GM23338 (cell line): ENCODE measurements around the gene SPATA25. TPM values are rescaled to one million over a fixed set of nuclear protein-coding genes. Genes with fewer than 3 reads are reported as not detected.

Source experiments
- ATAC-seq: fragments of 200-7000 bp; cut with Tn5 transposase; 3 replicates; pipeline ENCODE4 v1.9.1; 2020
- DNase-seq: peaks from one replicate; pipeline ENCODE4 v3.0.0-alpha.2; 2015; ENCODE audit warnings: low spot score
- H2AFZ ChIP-seq: fragments of 200-600 bp; sonication (generic); 2 replicates; pipeline ENCODE4 v1.8.0; 2016; ENCODE audit warnings: antibody characterized with exemption, mild to moderate bottlenecking, moderate library complexity
- H3F3A ChIP-seq: fragments of 200-600 bp; sonication (generic); replicated peaks from 2 replicates; pipeline ENCODE4 v1.8.0; 2017; ENCODE audit warnings: antibody characterized with exemption, mixed run types, low read depth
- H3K27ac ChIP-seq: fragments of 200-600 bp; sonication (generic); 2 replicates; pipeline ENCODE4 v1.6.1; 2016; ENCODE audit warnings: low read depth
- H3K27me3 ChIP-seq: fragments of 200-600 bp; sonication (generic); 2 replicates; pipeline ENCODE4 v1.8.0; 2016; ENCODE audit warnings: mild to moderate bottlenecking, mixed run types, moderate library complexity; ENCODE audit not compliant: insufficient read depth
- H3K36me3 ChIP-seq: fragments of 200-600 bp; sonication (generic); 2 replicates; pipeline ENCODE4 v1.8.0; 2016; ENCODE audit warnings: mild to moderate bottlenecking; ENCODE audit not compliant: insufficient read depth
- H3K4me1 ChIP-seq: fragments of 200-600 bp; sonication (generic); 2 replicates; pipeline ENCODE4 v1.8.0; 2016; ENCODE audit warnings: mild to moderate bottlenecking, moderate library complexity; ENCODE audit not compliant: insufficient read depth
- H3K4me2 ChIP-seq: fragments of 200-600 bp; sonication (generic); 2 replicates; pipeline ENCODE4 v1.7.1; 2017; ENCODE audit warnings: mixed run types
- H3K4me3 ChIP-seq: fragments of 200-600 bp; sonication (generic); 2 replicates; pipeline ENCODE4 v1.6.1; 2016; ENCODE audit warnings: mixed run types
- H3K79me2 ChIP-seq: fragments of 200-600 bp; sonication (generic); replicated peaks from 2 replicates; pipeline ENCODE4 v1.8.0; 2017; ENCODE audit warnings: mild to moderate bottlenecking; ENCODE audit not compliant: insufficient read depth
- H3K9me2 ChIP-seq: fragments of 200-600 bp; sonication (generic); 2 replicates; pipeline ENCODE4 v1.8.0; 2017; ENCODE audit not compliant: insufficient read depth
- H4K20me1 ChIP-seq: fragments of 200-600 bp; sonication (generic); replicated peaks from 2 replicates; pipeline ENCODE4 v1.8.0; 2017; ENCODE audit warnings: mild to moderate bottlenecking; ENCODE audit not compliant: insufficient read depth
- H3K27ac Mint-ChIP-seq: 2 replicates; pipeline ENCODE4 v1.8.0; 2020; ENCODE audit warnings: inconsistent platforms, mild to moderate bottlenecking, moderate library complexity, mixed read lengths
- H3K27me3 Mint-ChIP-seq: 3 replicates; pipeline ENCODE4 v1.8.0; 2022; ENCODE audit warnings: low read depth, mild to moderate bottlenecking, moderate library complexity, mixed read lengths, inconsistent platforms; ENCODE audit not compliant: insufficient read depth, poor library complexity
- H3K36me3 Mint-ChIP-seq: 3 replicates; pipeline ENCODE4 v1.8.0; 2021; ENCODE audit warnings: low read depth, mild to moderate bottlenecking, inconsistent platforms, moderate library complexity, mixed read lengths
- H3K4me1 Mint-ChIP-seq: 3 replicates; pipeline ENCODE4 v1.8.0; 2020; ENCODE audit warnings: mild to moderate bottlenecking, inconsistent platforms, mixed read lengths
- H3K4me3 Mint-ChIP-seq: 3 replicates; pipeline ENCODE4 v1.8.0; 2021; ENCODE audit warnings: moderate library complexity, mild to moderate bottlenecking, inconsistent platforms, mixed read lengths
- H3K9me3 Mint-ChIP-seq: 3 replicates; pipeline ENCODE4 v1.8.0; 2020; ENCODE audit warnings: moderate library complexity, mild to moderate bottlenecking, inconsistent platforms, mixed read lengths
- CREB1 ChIP-seq: fragments of 250-450 bp; sonication (Bioruptor Pico); IDR thresholded peaks from 2 replicates; pipeline ENCODE4 v1.5.0; 2020; ENCODE audit warnings: low read depth, mild to moderate bottlenecking, moderate library complexity
- EZH2 ChIP-seq: fragments of 200-600 bp; sonication (generic); IDR thresholded peaks from one replicate; pipeline ENCODE4 v1.8.0; 2017; ENCODE audit warnings: antibody characterized with exemption, mild to moderate bottlenecking, low read depth; ENCODE audit not compliant: unreplicated experiment
- EZH2phosphoT487 ChIP-seq: fragments of 200-600 bp; sonication (generic); IDR thresholded peaks from one replicate; pipeline ENCODE4 v1.8.1; 2018; ENCODE audit warnings: antibody characterized with exemption; ENCODE audit not compliant: unreplicated experiment
- JUNB ChIP-seq: IDR thresholded peaks from one replicate; pipeline ENCODE4 v1.6.1; 2016; ENCODE audit warnings: antibody characterized with exemption; ENCODE audit not compliant: unreplicated experiment
- NANOG ChIP-seq: IDR thresholded peaks from 2 replicates; pipeline ENCODE4 v1.6.1; 2016; ENCODE audit warnings: antibody characterized with exemption, borderline replicate concordance
- STAT1 ChIP-seq: IDR thresholded peaks from one replicate; pipeline ENCODE4 v1.6.1; 2016; ENCODE audit warnings: antibody characterized with exemption; ENCODE audit not compliant: unreplicated experiment
- ZNF114 ChIP-seq: fragments of 250-450 bp; sonication (Bioruptor Pico); IDR thresholded peaks from 2 replicates; pipeline ENCODE4 v1.5.0; 2020; ENCODE audit warnings: mild to moderate bottlenecking, moderate library complexity
- ZNF331 ChIP-seq: fragments of 250-450 bp; sonication (Bioruptor Pico); IDR thresholded peaks from 2 replicates; pipeline ENCODE4 v1.5.0; 2020; ENCODE audit warnings: low read depth, mild to moderate bottlenecking, moderate library complexity
- polyA plus RNA-seq: library from polyadenylated mRNA; unstranded; fragments of >200 nt; fragmentation: Nextera tagmentation; extraction: Ambion mirVana; gene quantifications from 2 replicates; pipeline ENCODE4 v1.2.1, GENCODE V29; 2016
- total RNA-seq: library from RNA; depleted of rRNA; stranded (reverse); fragments of >200 nt; shearing (Covaris generic); gene quantifications from 2 replicates; pipeline ENCODE4 v1.2.3, GENCODE V29; 2014
- TF ChIP-seq, protein P1 (sequence below), 2 experiments: fragments of 200-600 bp in 1 of 2; sonication (generic) in 1 of 2; conservative IDR thresholded peaks; 2 replicates each; pipeline versions ENCODE4 v1.5.1 to v1.6.1; 2016 to 2017; ENCODE audit warnings: antibody characterized with exemption in 2 of 2, low read depth in 2 of 2, mild to moderate bottlenecking in 2 of 2, moderate library complexity in 1 of 2
- TF ChIP-seq, protein P2 (sequence below): IDR thresholded peaks from one replicate; pipeline ENCODE4 v1.6.1; 2018; ENCODE audit warnings: antibody characterized with exemption; ENCODE audit not compliant: unreplicated experiment
- TF ChIP-seq, protein P3 (sequence below): IDR thresholded peaks from 2 replicates; pipeline ENCODE4 v1.6.1; 2016; ENCODE audit warnings: antibody characterized with exemption

The SPATA25 gene
- total and polyA plus RNA-seq, 2 experiments from 2014 or later, result 7.5 TPM; not detected in 1

DNA sequence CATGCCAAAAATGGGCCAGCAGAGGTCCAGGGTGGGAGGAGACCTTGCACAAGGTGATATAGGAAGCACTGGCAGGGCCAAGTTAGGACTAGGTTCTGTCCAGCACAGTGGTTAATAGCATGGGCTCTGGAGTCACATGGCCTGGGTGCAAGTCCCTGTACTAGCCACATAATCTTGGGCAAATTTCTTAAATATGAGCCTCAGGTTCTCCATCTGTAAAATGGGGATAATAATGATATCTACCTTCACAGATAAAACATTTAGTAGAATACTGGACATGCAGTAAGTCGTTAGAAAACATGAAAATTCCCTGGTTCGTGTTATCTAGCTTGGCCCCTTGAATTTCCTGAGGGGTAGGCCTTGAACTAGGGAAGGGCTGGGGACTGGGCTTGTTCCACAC is 9.9 kb upstream of the SPATA25 start:
- no peak for ATAC-seq
- H3K27ac Mint-ChIP-seq, result no peak overlapping the region
- Histone ChIP-seq H4K20me1 (no peaks in the 10 kb centered on the region; the same call in 1 of the 2 replicates), H3K4me1 (no peaks in the 10 kb centered on the region), H3K4me2 (no peak overlapping the region), H3K27me3 (no peaks in the 10 kb centered on the region), H2AFZ (no peak overlapping the region), H3K79me2 (no peaks in the 10 kb centered on the region), H3K4me3 (no peak overlapping the region), H3K36me3 (0 out of 2 replicates have a peak, but pooled peaks cover 7% of the 10 kb centered on the region), H3F3A (0 out of 2 replicates have a peak, but pooled peaks cover 6% of the 10 kb centered on the region), H3K9me2 (no peaks in the 10 kb centered on the region), H3K27ac (no peak overlapping the region)
- no peak for TF ChIP-seq NANOG
- no peak for TF ChIP-seq EZH2phosphoT487
- TF ChIP-seq ZNF114 (CRISPR knock-in tag), result no peak
- no peak for TF ChIP-seq ZNF331 (CRISPR knock-in tag)
- TF ChIP-seq, protein P1, sequence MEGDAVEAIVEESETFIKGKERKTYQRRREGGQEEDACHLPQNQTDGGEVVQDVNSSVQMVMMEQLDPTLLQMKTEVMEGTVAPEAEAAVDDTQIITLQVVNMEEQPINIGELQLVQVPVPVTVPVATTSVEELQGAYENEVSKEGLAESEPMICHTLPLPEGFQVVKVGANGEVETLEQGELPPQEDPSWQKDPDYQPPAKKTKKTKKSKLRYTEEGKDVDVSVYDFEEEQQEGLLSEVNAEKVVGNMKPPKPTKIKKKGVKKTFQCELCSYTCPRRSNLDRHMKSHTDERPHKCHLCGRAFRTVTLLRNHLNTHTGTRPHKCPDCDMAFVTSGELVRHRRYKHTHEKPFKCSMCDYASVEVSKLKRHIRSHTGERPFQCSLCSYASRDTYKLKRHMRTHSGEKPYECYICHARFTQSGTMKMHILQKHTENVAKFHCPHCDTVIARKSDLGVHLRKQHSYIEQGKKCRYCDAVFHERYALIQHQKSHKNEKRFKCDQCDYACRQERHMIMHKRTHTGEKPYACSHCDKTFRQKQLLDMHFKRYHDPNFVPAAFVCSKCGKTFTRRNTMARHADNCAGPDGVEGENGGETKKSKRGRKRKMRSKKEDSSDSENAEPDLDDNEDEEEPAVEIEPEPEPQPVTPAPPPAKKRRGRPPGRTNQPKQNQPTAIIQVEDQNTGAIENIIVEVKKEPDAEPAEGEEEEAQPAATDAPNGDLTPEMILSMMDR (conservative IDR thresholded peaks at IDR 0.05; ENCODE audit: low read depth in 2 of 2), result no peak
- H3K36me3 Mint-ChIP-seq, result peaks cover 59% of the 10 kb centered on the region
- H3K9me3 Mint-ChIP-seq, result no peaks in the 10 kb centered on the region
- DNase-seq, result no peak
- H3K4me1 Mint-ChIP-seq, result peaks cover 4% of the 10 kb centered on the region; the same call in 1 of the 3 replicates
- H3K27me3 Mint-ChIP-seq, result peaks cover 16% of the 10 kb centered on the region
- H3K4me3 Mint-ChIP-seq, result no peak overlapping the region

DNA sequence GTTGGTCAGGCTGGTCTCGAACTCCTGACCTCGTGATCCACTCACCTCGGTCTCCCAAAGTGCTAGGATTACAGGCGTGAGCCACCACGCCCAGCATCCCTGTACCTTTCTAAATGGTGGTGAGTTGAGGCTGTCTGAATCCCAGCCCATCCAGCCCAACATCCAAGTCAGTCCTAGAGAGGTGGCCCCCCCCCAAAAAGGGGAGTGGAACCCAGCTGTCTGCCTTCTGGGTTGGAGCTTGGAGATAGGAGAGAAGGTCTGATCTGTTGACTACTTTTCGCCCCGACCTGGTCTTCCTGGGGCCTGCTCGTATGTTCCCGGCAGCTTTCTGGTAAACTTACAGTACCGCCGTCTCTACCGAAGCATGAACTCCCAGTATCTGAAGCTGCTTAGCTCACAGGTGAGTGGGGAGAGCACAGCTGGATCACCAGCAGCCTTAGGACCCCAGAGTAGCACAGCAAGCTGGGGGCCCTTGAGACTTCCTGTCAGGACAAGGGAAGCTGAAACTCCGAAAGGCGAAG is 9.3 kb upstream of the SPATA25 start:
- no peaks in the 10 kb centered on the region for H3K9me3 Mint-ChIP-seq
- no peak overlapping the region for H3K4me3 Mint-ChIP-seq
- Histone ChIP-seq H3K79me2 (no peaks in the 10 kb centered on the region), H3K4me3 (no peak overlapping the region), H3K36me3 (0 out of 2 replicates have a peak, but pooled peaks cover 7% of the 10 kb centered on the region), H3K27me3 (no peaks in the 10 kb centered on the region), H3K9me2 (no peaks in the 10 kb centered on the region), H4K20me1 (no peaks in the 10 kb centered on the region; the same call in 1 of the 2 replicates), H3K4me1 (no peaks in the 10 kb centered on the region), H2AFZ (no peak overlapping the region), H3K4me2 (no peak overlapping the region), H3F3A (0 out of 2 replicates have a peak, but pooled peaks cover 6% of the 10 kb centered on the region), H3K27ac (no peak overlapping the region)
- ATAC-seq (no peak), DNase-seq (no peak)
- no peak overlapping the region for H3K27ac Mint-ChIP-seq
- H3K4me1 Mint-ChIP-seq, result peaks cover 8% of the 10 kb centered on the region; the same call in 1 of the 3 replicates
- H3K36me3 Mint-ChIP-seq, result peaks cover 55% of the 10 kb centered on the region
- peaks cover 19% of the 10 kb centered on the region for H3K27me3 Mint-ChIP-seq
- TF ChIP-seq JUNB (no peak), ZNF114 (CRISPR knock-in tag) (no peak), EZH2phosphoT487 (no peak), EZH2 (no peak), ZNF331 (CRISPR knock-in tag) (no peak), CREB1 (CRISPR knock-in tag) (no peak), STAT1 (no peak), NANOG (no peak)
- TF ChIP-seq, protein P2, sequence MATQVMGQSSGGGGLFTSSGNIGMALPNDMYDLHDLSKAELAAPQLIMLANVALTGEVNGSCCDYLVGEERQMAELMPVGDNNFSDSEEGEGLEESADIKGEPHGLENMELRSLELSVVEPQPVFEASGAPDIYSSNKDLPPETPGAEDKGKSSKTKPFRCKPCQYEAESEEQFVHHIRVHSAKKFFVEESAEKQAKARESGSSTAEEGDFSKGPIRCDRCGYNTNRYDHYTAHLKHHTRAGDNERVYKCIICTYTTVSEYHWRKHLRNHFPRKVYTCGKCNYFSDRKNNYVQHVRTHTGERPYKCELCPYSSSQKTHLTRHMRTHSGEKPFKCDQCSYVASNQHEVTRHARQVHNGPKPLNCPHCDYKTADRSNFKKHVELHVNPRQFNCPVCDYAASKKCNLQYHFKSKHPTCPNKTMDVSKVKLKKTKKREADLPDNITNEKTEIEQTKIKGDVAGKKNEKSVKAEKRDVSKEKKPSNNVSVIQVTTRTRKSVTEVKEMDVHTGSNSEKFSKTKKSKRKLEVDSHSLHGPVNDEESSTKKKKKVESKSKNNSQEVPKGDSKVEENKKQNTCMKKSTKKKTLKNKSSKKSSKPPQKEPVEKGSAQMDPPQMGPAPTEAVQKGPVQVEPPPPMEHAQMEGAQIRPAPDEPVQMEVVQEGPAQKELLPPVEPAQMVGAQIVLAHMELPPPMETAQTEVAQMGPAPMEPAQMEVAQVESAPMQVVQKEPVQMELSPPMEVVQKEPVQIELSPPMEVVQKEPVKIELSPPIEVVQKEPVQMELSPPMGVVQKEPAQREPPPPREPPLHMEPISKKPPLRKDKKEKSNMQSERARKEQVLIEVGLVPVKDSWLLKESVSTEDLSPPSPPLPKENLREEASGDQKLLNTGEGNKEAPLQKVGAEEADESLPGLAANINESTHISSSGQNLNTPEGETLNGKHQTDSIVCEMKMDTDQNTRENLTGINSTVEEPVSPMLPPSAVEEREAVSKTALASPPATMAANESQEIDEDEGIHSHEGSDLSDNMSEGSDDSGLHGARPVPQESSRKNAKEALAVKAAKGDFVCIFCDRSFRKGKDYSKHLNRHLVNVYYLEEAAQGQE, result no peak
- TF ChIP-seq, protein P3, sequence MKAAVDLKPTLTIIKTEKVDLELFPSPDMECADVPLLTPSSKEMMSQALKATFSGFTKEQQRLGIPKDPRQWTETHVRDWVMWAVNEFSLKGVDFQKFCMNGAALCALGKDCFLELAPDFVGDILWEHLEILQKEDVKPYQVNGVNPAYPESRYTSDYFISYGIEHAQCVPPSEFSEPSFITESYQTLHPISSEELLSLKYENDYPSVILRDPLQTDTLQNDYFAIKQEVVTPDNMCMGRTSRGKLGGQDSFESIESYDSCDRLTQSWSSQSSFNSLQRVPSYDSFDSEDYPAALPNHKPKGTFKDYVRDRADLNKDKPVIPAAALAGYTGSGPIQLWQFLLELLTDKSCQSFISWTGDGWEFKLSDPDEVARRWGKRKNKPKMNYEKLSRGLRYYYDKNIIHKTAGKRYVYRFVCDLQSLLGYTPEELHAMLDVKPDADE, result no peak
- TF ChIP-seq, protein P1 (conservative IDR thresholded peaks at IDR 0.05; ENCODE audit: low read depth in 2 of 2), result no peak
